Thyroid gland (tissue), 4 donors: ENCODE data around the gene ENTPD6.

Experiments
- CTCF ChIP-seq, 6 experiments: fragments of 200-600 bp in 3 of 6; fragments of 450-650 bp in 3 of 6; sonication (generic) in 3 of 6; IDR thresholded peaks; one replicate each; pipeline ENCODE4 v1.5.1; 2016 to 2019; ENCODE audit warnings: antibody characterized with exemption in 6 of 6, mild to moderate bottlenecking in 2 of 6, inconsistent platforms in 1 of 6, moderate library complexity in 1 of 6
- POLR2A ChIP-seq, 2 donors: fragments of 450-650 bp; IDR thresholded peaks; one replicate each; pipeline ENCODE4 v1.6.1; 2017; ENCODE audit warnings: antibody characterized with exemption in 2 of 2, mild to moderate bottlenecking in 2 of 2, moderate library complexity in 1 of 2

GRCh38 chr20:25248786-25249172, 53.3 kb downstream of the ENTPD6 start:
- TF ChIP-seq CTCF (IDR thresholded peaks at IDR 0.05) (no peak), POLR2A (IDR thresholded peaks at IDR 0.05) (no peak)
